Measurements from ENCODE around the gene SMCR8.
"Not testable (repeated sequence)": the region's sequence is repeated elsewhere in the genome, so short reads cannot be mapped to it uniquely, and the experiment has no call there.

SMCR8 gene

DNA sequence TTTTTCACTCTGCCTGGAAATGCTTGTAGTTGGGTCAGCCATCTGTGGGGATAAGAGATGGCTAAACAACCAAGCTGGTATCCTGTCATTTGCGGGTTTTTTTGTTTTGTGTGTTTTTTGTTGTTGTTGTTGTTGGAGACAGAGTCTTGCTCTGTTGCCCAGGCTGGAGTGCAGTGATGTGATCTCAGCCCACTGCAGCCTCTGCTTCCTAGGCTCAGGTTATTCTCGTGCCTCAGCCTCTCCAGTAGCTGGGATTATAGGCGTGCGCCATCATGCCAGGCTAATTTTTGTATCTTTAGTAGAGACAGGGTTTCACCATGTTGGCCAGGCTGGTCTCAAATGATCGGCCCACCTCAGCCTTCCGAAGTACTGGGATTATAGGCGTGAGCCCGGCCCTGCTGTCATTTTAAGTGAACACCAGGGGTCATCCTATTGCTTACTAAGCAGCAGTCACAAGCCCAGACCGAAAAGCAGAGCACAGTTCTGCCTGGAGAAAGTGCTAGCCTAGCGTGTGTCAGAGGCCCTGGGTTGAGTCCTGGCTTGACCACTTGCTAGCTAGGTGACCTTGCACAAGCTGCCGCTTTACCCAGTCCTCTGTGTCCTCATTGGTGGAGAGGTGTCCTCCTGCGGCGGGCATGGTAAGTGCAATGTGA, 4.6 kb downstream of the SMCR8 start:
- DNase-seq: no peak

- DNase-seq: no peak
Observed at GRCh38 chr17:18320301-18320700, 5.2 kb downstream of the SMCR8 start.

DNA sequence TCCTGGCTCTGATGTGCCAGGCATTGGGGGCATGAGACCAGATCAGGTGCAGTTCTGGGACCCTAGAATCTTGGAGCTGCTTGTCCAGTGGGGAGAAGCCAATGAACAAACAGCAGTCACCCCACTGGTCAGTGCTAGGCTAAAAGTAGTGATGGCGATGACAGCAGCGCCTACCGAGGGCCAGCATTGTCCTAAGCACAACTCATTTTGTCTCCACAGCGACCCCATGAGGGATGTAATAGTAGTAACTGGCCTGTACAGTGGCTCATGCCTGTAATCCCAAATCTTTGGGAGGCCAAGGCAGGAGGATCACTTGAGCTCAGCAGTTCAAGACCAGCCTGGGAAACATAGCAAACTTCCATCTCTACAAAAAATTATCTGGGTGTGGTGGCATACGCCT, 6.2 kb downstream of the SMCR8 start:
- DNase-seq: no peak

GRCh38 chr17:18322522-18322921, 7.4 kb downstream of the SMCR8 start:
- DNase-seq: no peak

DNA sequence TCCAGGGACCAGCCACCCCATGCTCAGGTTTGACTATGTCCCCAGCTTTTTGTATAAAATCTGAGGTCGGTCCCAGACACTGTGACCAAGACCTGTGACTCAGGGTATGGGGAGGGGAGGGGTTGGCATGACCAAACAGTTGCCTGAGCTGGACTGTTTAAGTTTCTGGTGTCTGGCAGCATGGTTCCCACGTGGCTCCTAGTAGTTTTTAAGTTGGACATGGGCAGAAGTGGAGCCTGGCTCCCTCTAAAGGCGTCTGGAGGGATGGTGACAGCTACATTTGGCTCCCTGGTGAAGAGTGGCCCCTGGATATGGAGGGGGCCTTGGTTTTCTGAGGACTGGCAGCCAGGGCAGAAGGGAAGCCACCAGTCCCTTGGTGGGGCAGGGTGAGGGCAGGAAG, 7.9 kb downstream of the SMCR8 start:
- no peak for DNase-seq

DNA sequence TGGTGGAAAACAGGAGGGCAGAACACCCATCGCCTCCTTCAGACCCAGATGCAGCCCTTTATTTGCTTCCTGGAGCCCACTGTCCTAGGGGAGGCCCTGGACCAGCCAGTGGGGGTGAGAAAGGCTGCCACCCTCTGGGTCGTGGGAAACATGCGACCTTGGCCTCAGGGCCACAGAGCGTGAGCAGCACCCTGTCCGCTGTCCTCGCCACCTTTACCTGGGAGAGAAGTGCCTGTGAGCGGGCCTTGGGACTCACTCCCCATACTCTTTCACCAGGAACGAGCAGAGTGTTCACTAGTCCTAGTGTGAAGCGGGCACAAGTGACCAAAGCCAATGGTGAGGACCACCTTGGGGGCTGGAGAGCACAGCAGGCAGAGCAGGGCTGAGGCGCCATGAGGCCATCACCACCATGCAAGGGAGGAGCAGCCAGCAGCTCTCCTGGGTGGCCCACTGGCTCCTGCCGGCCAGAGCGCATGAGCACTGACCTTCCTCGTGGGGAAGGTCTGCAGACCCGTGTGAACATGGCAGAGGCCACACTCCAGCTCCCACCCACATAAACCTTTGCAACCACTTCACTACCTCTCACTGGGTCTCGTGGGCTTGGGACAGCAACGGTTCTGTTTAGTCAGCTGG, 8.5 kb downstream of the SMCR8 start:
- DNase-seq: no peak

- DNase-seq: no peak
Observed at GRCh38 chr17:18324140-18325050, 9.3 kb downstream of the SMCR8 start.

GRCh38 chr17:18326039-18326438, 10.9 kb downstream of the SMCR8 start:
- DNase-seq: no peak

GRCh38 chr17:18326572-18326971, 11.5 kb downstream of the SMCR8 start:
- no peak for DNase-seq

- DNase-seq: no peak
Observed at GRCh38 chr17:18327093-18327492, 12.0 kb downstream of the SMCR8 start.

DNA sequence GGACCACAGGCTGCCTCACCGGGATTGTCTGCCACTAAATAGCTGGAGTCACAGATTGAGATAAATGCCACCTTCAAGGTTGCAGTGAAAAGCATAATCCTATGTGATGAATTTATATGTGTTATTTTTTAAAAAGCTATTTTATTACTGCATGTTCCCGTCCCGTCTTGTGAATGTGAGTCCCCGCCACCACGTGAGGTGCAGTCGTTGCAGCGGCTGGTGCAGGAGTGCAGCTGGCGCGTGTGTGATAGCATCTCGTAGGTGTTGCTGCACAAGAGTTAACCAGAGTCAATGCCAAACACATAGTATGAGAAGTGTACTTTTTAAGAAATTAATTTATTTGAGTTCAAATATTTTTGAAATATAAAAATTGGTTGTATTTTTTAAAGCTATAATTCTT, 12.5 kb downstream of the SMCR8 start:
- DNase-seq: no peak

- DNase-seq: no peak
Observed at GRCh38 chr17:18328643-18329204, 13.6 kb downstream of the SMCR8 start.

DNA sequence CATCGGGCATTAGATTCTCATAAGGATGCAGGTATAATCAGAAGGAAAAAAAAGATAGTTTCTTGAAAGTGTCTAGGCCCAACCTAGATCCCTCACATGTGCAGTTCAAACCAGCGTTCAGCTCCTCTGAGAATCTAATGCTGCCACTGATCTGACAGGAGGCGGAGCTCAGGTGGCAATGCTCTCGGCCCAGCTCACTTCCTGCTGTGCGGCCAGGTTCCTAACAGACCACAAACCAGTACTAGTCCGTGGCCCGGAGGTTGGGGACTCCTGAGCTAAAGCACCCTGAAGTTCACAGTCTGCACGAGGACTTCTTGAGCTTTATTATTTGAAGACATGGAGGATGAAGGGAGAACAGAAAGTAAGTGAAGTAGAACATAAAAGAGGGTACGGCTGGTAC, 16.8 kb downstream of the SMCR8 start:
- DNase-seq: no peak

DNA sequence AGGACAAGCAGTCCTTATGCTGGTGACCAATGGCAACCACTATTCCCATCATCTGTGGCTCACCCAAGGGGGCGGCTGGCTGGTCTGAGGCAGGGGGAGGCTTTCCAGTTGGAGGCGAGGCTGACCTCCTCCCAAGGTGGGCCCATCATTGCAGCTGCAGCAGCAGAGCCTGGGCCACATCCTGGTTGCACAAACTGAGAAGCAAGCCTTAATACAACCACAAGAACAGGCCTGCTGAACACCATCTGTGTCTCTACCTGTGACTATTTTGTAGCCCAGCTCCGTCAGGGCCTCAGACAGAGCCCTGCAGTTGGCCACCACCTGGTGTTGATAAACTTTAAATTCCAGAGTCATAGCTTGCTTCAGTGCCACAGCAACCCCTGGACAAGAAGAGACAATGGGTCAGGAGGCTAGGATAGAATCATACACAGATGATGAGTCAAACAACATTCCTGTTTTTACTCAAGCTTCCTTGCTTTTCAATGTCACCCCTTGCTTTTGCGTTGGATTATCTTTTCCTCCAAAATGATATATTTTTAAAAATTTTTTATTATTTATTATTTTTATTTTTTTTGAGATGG, 17.9 kb downstream of the SMCR8 start:
- DNase-seq: no peak

DNA sequence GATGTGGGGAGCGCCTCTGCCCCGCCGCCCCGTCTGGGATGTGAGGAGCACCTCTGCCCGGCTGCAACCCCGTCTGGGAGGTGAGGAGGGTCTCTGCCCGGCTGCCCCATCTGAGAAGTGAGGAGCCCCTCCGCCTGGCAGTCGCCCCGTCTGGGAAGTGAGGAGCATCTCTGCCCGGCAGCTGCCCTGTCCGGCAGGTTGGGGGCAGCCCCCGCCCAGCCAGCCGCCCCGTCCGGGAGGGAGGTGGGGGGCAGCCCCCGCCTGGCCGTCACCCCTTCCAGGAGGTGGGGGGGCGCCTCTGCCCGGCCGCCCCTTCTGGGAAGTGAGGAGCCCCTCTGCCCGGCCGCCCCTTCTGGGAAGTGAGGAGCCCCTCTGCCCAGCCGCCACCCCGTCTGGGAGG, 23.1 kb downstream of the SMCR8 start:
- DNase-seq: not testable (repeated sequence)

- DNase-seq: no peak
Observed at GRCh38 chr17:18339933-18340332, 24.8 kb downstream of the SMCR8 start.

GRCh38 chr17:18344021-18344420, 28.9 kb downstream of the SMCR8 start:
- no peak for DNase-seq

GRCh38 chr17:18353541-18353940, 38.4 kb downstream of the SMCR8 start:
- DNase-seq: no peak

DNA sequence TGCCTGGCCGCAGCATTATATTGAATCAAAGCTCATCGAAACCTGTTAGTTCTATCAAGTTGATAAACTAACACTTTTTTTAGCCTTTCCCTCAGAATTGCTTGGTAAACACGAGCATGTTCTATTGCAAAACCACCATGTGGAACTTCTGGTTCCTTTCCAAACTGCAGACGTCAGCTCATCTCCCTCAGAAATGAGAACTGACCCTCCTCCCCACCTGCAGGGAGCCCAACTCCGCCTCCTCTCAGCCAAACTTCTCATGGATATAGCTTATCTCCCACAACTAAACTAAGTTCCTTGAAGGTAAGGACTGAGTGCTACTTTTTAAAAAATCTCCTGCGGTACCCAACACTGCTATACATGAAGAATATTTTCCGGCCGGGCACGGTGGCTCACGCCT, 41.5 kb downstream of the SMCR8 start:
- no peak for DNase-seq

DNA sequence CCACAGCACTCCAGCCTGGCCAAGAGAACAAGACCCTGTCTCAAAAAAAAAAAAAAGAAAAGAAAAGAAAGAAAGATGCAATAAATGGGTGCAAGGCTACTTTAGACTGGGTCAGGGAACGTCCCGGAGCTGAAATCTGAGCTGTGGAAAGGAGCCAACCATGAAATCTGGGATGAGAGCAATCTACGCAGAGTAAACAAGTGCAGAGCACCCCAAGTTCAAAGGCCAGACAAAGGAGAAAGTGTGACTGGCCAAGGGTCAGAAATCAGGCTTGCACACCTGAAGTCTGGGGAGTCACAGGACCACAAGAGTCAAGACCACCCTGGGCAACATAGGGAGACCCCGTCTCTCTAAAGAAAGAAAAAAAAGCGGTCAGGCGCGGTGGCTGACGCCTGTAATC, 45.4 kb downstream of the SMCR8 start:
- DNase-seq: no peak

DNA sequence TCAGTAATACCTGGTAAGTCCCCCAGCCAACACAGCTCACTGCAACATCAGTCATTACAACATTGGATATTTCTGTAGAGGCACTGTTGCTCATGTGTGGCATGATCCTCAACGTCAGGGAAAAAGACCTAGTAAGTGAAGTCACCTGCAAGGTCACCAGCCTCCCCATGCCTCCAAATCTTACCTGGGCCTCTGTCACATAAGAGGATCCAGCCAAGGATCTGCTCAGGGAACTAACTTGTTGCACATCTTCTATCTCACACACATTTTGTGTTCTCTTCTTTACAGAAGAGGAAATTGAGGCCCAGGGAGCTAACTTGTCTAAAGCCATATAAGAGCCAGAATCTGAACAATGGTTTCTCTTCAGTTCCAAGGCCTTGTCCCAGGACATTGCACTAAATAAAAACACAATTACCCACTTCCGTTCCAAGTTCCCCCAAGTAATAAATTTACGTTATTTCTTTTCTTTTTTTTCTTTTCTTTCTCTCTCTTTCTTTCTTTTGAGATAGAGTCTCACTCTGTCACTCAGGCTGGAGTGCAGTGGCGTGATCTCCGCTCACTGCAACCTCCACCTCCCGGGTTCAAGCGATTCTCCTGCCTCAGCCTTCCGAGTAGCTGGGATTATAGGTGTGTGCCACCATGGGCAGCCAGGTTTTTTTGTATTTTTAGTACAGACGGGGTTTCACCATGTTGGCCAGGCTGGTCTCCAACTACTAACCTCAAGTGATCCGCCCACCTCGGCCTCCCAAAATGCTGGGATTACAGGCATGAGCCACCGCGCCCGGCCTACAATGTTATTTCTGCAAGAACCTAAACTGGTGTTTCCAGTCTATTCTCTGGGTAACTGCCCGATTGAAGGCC, 47.0 kb downstream of the SMCR8 start:
- no peak for DNase-seq

GRCh38 chr17:18362698-18363100, 47.6 kb downstream of the SMCR8 start:
- no peak for DNase-seq

Data from activated CD8-positive, alpha-beta memory T cell treated with anti-CD3 and anti-CD28 coated beads, Interleukin-2, amount 50 U/mL, for 4 hours (primary cell).